K562 (cell line): Measurements from ENCODE around the gene KCNJ9. TPM values are rescaled to one million over a fixed set of nuclear protein-coding genes. Genes with fewer than 3 reads are reported as not detected.

Experiments
- ATAC-seq: fragments of 200-7000 bp; cut with Tn5 transposase; 3 replicates; pipeline ENCODE4 v1.9.1; 2020; ENCODE audit warnings: moderate library complexity
- BruUV-seq: library from RNA; stranded (reverse); fragments of 400-500 nt; replicated peaks from 2 replicates; lab custom pipeline; 2021; lab: Mats Ljungman, UMichigan
- CTCF ChIA-PET: fragments of 300-600 bp; formaldehyde crosslinking; extraction: SDS; loops from one replicate; lab custom pipeline; 2021; ENCODE audit warnings: low intra/inter-chr PET ratio; lab: Yijun Ruan, JAX
- POLR2A ChIA-PET: fragments of 300-600, 350-650 bp; sonication (Branson Sonifier 250); formaldehyde crosslinking; extraction: SDS; loops from one replicate; lab custom pipeline; 2021; ENCODE audit warnings: antibody characterized with exemption, inconsistent platforms; lab: Yijun Ruan, JAX
- DNase-seq, 4 experiments: peaks; one replicate each; pipeline versions ENCODE4 v3.0.0 to v3.0.0-alpha.2; 2011 to 2018; ENCODE audit warnings: low spot score in 3 of 4, mixed read lengths in 3 of 4; ENCODE audit errors: extremely low read depth in 1 of 4
- FAIRE-seq: peaks from 2 replicates; lab custom pipeline; 2011; peaks lifted over from hg19 to GRCh38; lab: Jason Lieb, UNC
- H2AFZ ChIP-seq: 2 replicates; pipeline ENCODE4 v1.6.0; 2011; ENCODE audit warnings: low read depth, low read length, control low read depth, inconsistent platforms
- H3K27ac ChIP-seq: fragments of 200-600 bp; 3 replicates; pipeline ENCODE4 v1.8.0; 2011; ENCODE audit warnings: low read depth, mild to moderate bottlenecking, control low read depth, inconsistent platforms, low read length, moderate library complexity, mixed read lengths; ENCODE audit errors: extremely low read depth
- H3K27me3 ChIP-seq, 2 experiments: fragments of 300-600 bp in 1 of 2; 2 replicates in 1 of 2; 3 replicates in 1 of 2; pipeline versions ENCODE4 v1.6.0 to v1.8.0; 2011; ENCODE audit warnings: inconsistent platforms in 2 of 2, low read length in 2 of 2, mild to moderate bottlenecking in 1 of 2, mixed read lengths in 1 of 2, moderate library complexity in 1 of 2; ENCODE audit not compliant: control insufficient read depth in 2 of 2, insufficient read depth in 2 of 2
- H3K36me3 ChIP-seq: fragments of 300-600 bp; 3 replicates; pipeline ENCODE4 v1.8.0; 2011; ENCODE audit warnings: mild to moderate bottlenecking, low read length, inconsistent platforms; ENCODE audit not compliant: control insufficient read depth, insufficient read depth
- H3K4me1 ChIP-seq, 2 experiments: fragments of 200-600 bp in 1 of 2; replicated peaks in 1 of 2; 2 replicates in 1 of 2; 3 replicates in 1 of 2; pipeline versions ENCODE4 v1.5.1 to v1.8.0; 2011; ENCODE audit warnings: inconsistent platforms in 2 of 2, low read length in 2 of 2, mild to moderate bottlenecking in 1 of 2, mixed read lengths in 1 of 2, moderate library complexity in 1 of 2; ENCODE audit not compliant: control insufficient read depth in 2 of 2, insufficient read depth in 2 of 2
- H3K4me2 ChIP-seq: 2 replicates; pipeline ENCODE4 v1.6.1; 2011; ENCODE audit warnings: low read length, control low read depth, inconsistent platforms, mixed read lengths; ENCODE audit not compliant: insufficient read depth
- H3K4me3 ChIP-seq: fragments of 200-600 bp; sonication (generic), shearing (Covaris generic); 2 replicates; pipeline ENCODE4 v1.5.1; 2016; ENCODE audit warnings: control low read depth, inconsistent platforms
- H3K79me2 ChIP-seq: fragments of 200-600 bp; 3 replicates; pipeline ENCODE4 v1.8.0; 2011; ENCODE audit warnings: low read length, inconsistent platforms; ENCODE audit not compliant: control insufficient read depth, insufficient read depth
- H3K9ac ChIP-seq, 2 experiments: 2 replicates each; pipeline versions ENCODE4 v1.6.0 to v1.6.1; 2011; ENCODE audit warnings: low read depth in 2 of 2, low read length in 2 of 2, control low read depth in 1 of 2, inconsistent platforms in 1 of 2, mild to moderate bottlenecking in 1 of 2, mixed read lengths in 1 of 2; ENCODE audit not compliant: insufficient read depth in 1 of 2
- H3K9me1 ChIP-seq: one replicate; pipeline ENCODE4 v1.6.0; 2011; ENCODE audit warnings: inconsistent platforms, mild to moderate bottlenecking, low read length, moderate library complexity; ENCODE audit not compliant: control insufficient read depth, insufficient read depth
- H3K9me3 ChIP-seq: replicated peaks from 2 replicates; pipeline ENCODE4 v1.5.1; 2011; ENCODE audit warnings: low read depth, low read length, inconsistent platforms; ENCODE audit not compliant: control insufficient read depth, insufficient read depth
- H4K20me1 ChIP-seq: replicated peaks from 2 replicates; pipeline ENCODE4 v1.6.1; 2011; ENCODE audit warnings: low read length, inconsistent platforms, mixed read lengths; ENCODE audit not compliant: control insufficient read depth, insufficient read depth
- CBX1 ChIP-seq: sonication (generic); IDR thresholded peaks from 2 replicates; pipeline ENCODE4 v1.6.1; 2016; ENCODE audit warnings: antibody characterized with exemption, low read depth, mild to moderate bottlenecking
- CCNT2 ChIP-seq: IDR thresholded peaks from 2 replicates; pipeline ENCODE4 v1.6.1; 2011; ENCODE audit warnings: borderline replicate concordance, low read depth, mild to moderate bottlenecking, moderate library complexity, mixed read lengths, low read length; ENCODE audit not compliant: insufficient read length; ENCODE audit errors: extremely low read depth
- CTBP1 ChIP-seq: fragments of 450-650 bp; IDR thresholded peaks from 2 replicates; pipeline ENCODE4 v1.6.1; 2016; ENCODE audit warnings: borderline replicate concordance
- CTCF ChIP-seq, 3 experiments: IDR thresholded peaks in 2 of 3; conservative IDR thresholded peaks in 1 of 3; 2 replicates each; pipeline ENCODE4 v1.5.1; 2011 to 2012; ENCODE audit warnings: low read length in 3 of 3, mild to moderate bottlenecking in 3 of 3, control low read depth in 2 of 3, improper control_type of control experiment in 1 of 3, inconsistent platforms in 1 of 3, low read depth in 1 of 3, mixed read lengths in 1 of 3, moderate library complexity in 1 of 3; ENCODE audit not compliant: insufficient read depth in 2 of 3
- EGR1 ChIP-seq: fragments of 450-650 bp; conservative IDR thresholded peaks from 2 replicates; pipeline ENCODE4 v1.6.1; 2017; ENCODE audit warnings: mild to moderate bottlenecking
- ETS1 ChIP-seq: conservative IDR thresholded peaks from 2 replicates; pipeline ENCODE4 v1.6.1; 2011; ENCODE audit warnings: low read depth, mild to moderate bottlenecking, low read length; ENCODE audit not compliant: control insufficient read depth
- FOXA3 ChIP-seq, 2 experiments: fragments of 450-650 bp in 1 of 2; sonication (generic) in 1 of 2; formaldehyde crosslinking; IDR thresholded peaks in 1 of 2; conservative IDR thresholded peaks in 1 of 2; 2 replicates each; pipeline versions ENCODE4 v1.4.0 to v1.8.0; 2020 to 2022; ENCODE audit warnings: mild to moderate bottlenecking in 2 of 2, missing genetic modification reagents in 1 of 2
- HDAC1 ChIP-seq, 2 experiments: fragments of 450-650 bp; IDR thresholded peaks; 2 replicates each; pipeline ENCODE4 v1.6.1; 2016 to 2017; ENCODE audit warnings: inconsistent platforms in 1 of 2, mild to moderate bottlenecking in 1 of 2, moderate library complexity in 1 of 2
- KDM5B ChIP-seq: fragments of 200-600 bp; sonication (generic); IDR thresholded peaks from 2 replicates; pipeline ENCODE4 v1.6.1; 2012; ENCODE audit warnings: low read depth, mild to moderate bottlenecking, moderate library complexity, low read length, control low read depth, inconsistent platforms; ENCODE audit not compliant: insufficient replicate concordance
- MTF1 ChIP-seq: fragments of 250-450 bp; sonication (Bioruptor Pico); IDR thresholded peaks from 2 replicates; pipeline ENCODE4 v1.9.0; 2021; ENCODE audit warnings: moderate library complexity, mild to moderate bottlenecking, inconsistent platforms, borderline replicate concordance
- NRF1 ChIP-seq, 2 experiments: fragments of 450-650 bp; IDR thresholded peaks in 1 of 2; conservative IDR thresholded peaks in 1 of 2; 2 replicates each; pipeline ENCODE4 v1.6.1; 2014; ENCODE audit warnings: mild to moderate bottlenecking in 2 of 2
- RBBP5 ChIP-seq: fragments of 200-600 bp; sonication (generic); IDR thresholded peaks from 2 replicates; pipeline ENCODE4 v1.6.1; 2012; ENCODE audit warnings: borderline replicate concordance, mild to moderate bottlenecking, low read length, control low read depth, inconsistent platforms; ENCODE audit not compliant: insufficient read depth, poor library complexity, severe bottlenecking
- SP1 ChIP-seq: sonication (generic); formaldehyde crosslinking; IDR thresholded peaks from 2 replicates; pipeline ENCODE4 v1.8.1; 2022; ENCODE audit warnings: mild to moderate bottlenecking, missing genetic modification reagents
- ZBTB7A ChIP-seq: IDR thresholded peaks from 2 replicates; pipeline ENCODE4 v1.6.1; 2011; ENCODE audit warnings: low read depth, mild to moderate bottlenecking, low read length, moderate library complexity, borderline replicate concordance; ENCODE audit not compliant: control insufficient read depth
- ZFX ChIP-seq: sonication (generic); formaldehyde crosslinking; IDR thresholded peaks from 2 replicates; pipeline ENCODE4 v1.8.0; 2022; ENCODE audit warnings: mild to moderate bottlenecking, missing genetic modification reagents, moderate library complexity
- WGBS: fragments of 100-300 bp; shearing (Covaris generic); methylation state at CpG from one replicate; pipeline ENCODE4 v1.1.6; 2016; ENCODE audit warnings: low coverage, mixed read lengths; ENCODE audit not compliant: insufficient coverage; ENCODE audit errors: missing lambda C conversion rate; 5-methylcytosine and 5-hydroxymethylcytosine counted together
- in situ Hi-C: fragments of 300-500 bp; cut with MboI; formaldehyde crosslinking; loops from 4 replicates; pipeline ENCODE4 v1.15.0; 2018; ENCODE audit warnings: inconsistent platforms, mixed read lengths
- intact Hi-C: fragments of 100-400 bp; cut with micrococcal nuclease; formaldehyde crosslinking; loops from 2 replicates; pipeline ENCODE4 v1.14.2; 2022
- polyA plus RNA-seq, 8 experiments: library from polyadenylated mRNA; depleted of rRNA in 4 of 8; stranded (reverse) in 5 of 8; unstranded in 3 of 8; fragments of >200 nt; fragmentation: Nextera tagmentation in 2 of 8; fragmentation: Illumina TruSeq in 1 of 8; extraction: Ambion mirVana in 2 of 8; extraction: Trizol in 1 of 8; gene quantifications; 2 replicates each; pipeline versions ENCODE4 v1.2.1 to v1.2.3, GENCODE V29; 2011 to 2014; ENCODE audit warnings: inconsistent platforms in 1 of 8, missing spikeins in 1 of 8
- total RNA-seq, 7 experiments: library from RNA; depleted of rRNA in 6 of 7; stranded (reverse); fragments of >200 nt in 6 of 7; fragmentation: Illumina TruSeq in 2 of 7; extraction: Trizol in 2 of 7; gene quantifications; 2 replicates each; pipeline versions ENCODE4 v1.2.1 to v1.2.3, GENCODE V29; 2011 to 2021; ENCODE audit warnings: low replicate concordance in 1 of 7

KCNJ9 gene
- total and polyA plus RNA-seq, 9 of the 15 experiments (the other 6 are each of a cell fraction or from before 2014, with no cell fraction given), result not detected

GRCh38 chr1:160097911-160098851 lies 16.8 kb downstream of the KCNJ9 start, which contains the start of gene IGSF8:
Gene IGSF8, minus strand, starts transcription at chr1:160098619. Its CDS starts 147 bp downstream, at chr1:160098472.
- Histone ChIP-seq H3K27me3 (no peaks in the 10 kb centered on the region), H3K9ac (peak within 1 kb of the TSS; percentile 67 to 95), H2AFZ (peak within 1 kb of the TSS; percentile 99), H4K20me1 (peaks cover 4% of the 10 kb centered on the region; the same call in 1 of the 2 replicates), H3K36me3 (no peaks in the 10 kb centered on the region), H3K79me2 (no peaks in the 10 kb centered on the region), H3K4me2 (peak within 1 kb of the TSS; percentile 88), H3K4me3 (peak within 1 kb of the TSS; percentile 57), H3K9me3 (no peaks in the 10 kb centered on the region), H3K27ac (peak within 1 kb of the TSS; percentile 71), H3K9me1 (no peaks in the 10 kb centered on the region), H3K4me1 (peaks cover 18 to 40% of the 10 kb centered on the region in 2 experiments; a peak in 4 of 5 replicates)
- intact Hi-C loops, result no loop called here
- POLR2A ChIA-PET, result interaction anchor here (0.5 to 1.2 kb wide), 7 partner anchors 12 to 270 kb away, joined by 3 to 5 read pairs (median 4); partner anchors contain the start of genes DCAF8 and KCNJ9
- no TSS peak for BruUV-seq
- ATAC-seq, result peak; percentile 79
- in situ Hi-C loops, result no loop called here
- DNase-seq, result peak in 3 of 4 experiments; percentile 86 to 92 (median 88)
- peak; percentile 46 for FAIRE-seq
- WGBS, result 21% methylated on average over 35 of the region's 64 CpGs
- CTCF ChIA-PET, result interaction anchor here (1.2 to 2.9 kb wide), 2 partner anchors 13 to 154 kb away, joined by 4 to 11 read pairs; no protein-coding TSS in a partner anchor
- TF ChIP-seq ETS1, result 0 out of 2 replicates have a peak, but pooled peaks have one; percentile 17
- TF ChIP-seq SP1 (CRISPR knock-in tag), result peak; percentile 84
- peak; percentile 46 for TF ChIP-seq ZFX (CRISPR knock-in tag)
- peak in 1 of 2 experiments; percentile 31; a peak in 1 of 4 replicates for TF ChIP-seq HDAC1 (IDR thresholded peaks at IDR 0.05)
- TF ChIP-seq CCNT2, result peak; percentile 37
- TF ChIP-seq KDM5B, result peak; percentile 26
- TF ChIP-seq MTF1, result no peak
- TF ChIP-seq NRF1 (conservative IDR thresholded peaks at IDR 0.05 in 1 of 2, IDR thresholded peaks at IDR 0.05 in 1 of 2), result peak; percentile 32 to 35
- TF ChIP-seq CBX1, result no peak
- TF ChIP-seq CTCF (IDR thresholded peaks at IDR 0.05 in 2 of 3, conservative IDR thresholded peaks at IDR 0.05 in 1 of 3; ENCODE audit: insufficient read depth in 2 of 3, low read depth in 1 of 3, low read length in 3 of 3), result peak in 1 of 3 experiments; percentile 21; a peak in 2 of 6 replicates
- TF ChIP-seq CTBP1, result 0 out of 2 replicates have a peak, but pooled peaks have one; percentile 14
- no peak for TF ChIP-seq FOXA3 (CRISPR knock-in tag; conservative IDR thresholded peaks at IDR 0.05 in 1 of 2, IDR thresholded peaks at IDR 0.05 in 1 of 2)
- TF ChIP-seq EGR1, result peak; percentile 31
- peak; percentile 11; the same call in 1 of the 2 replicates for TF ChIP-seq ZBTB7A
- peak; percentile 41 for TF ChIP-seq RBBP5
